Measurements from ENCODE around the gene NXN. TPM values are rescaled to one million over a fixed set of nuclear protein-coding genes. Genes with fewer than 3 reads are reported as not detected.

Gene NXN
- total and polyA plus RNA-seq, 4 experiments from 2014 or later, result 0.55 to 2.7 (median 1.9) TPM

DNA sequence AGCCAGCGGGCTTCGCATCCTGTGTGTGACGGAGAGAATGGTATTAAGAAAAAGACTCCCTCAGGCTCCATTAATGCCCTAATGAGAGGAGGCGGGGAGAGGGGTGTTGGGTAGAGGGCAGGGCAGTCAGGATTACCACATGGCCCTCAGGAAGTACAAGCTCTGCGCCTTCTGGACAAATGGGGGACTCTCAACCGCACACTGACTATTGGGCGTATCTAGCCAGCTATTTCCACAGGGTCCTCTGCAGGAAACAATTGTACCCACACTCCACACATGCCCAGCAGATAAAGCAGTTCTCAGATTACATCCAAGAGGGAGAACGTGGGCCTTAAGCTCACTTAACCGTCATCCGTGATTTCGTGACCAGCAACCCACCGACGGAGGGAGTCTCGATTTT, 14.7 kb downstream of the NXN start:
- H3K36me3 ChIP-seq (ENCODE audit: insufficient read depth, low read length), result no peaks in the 10 kb centered on the region
- no peaks in the 10 kb centered on the region for H3K4me1 ChIP-seq (ENCODE audit: insufficient read depth, low read length)
- no peak overlapping the region for H3K27ac Mint-ChIP-seq
- no peaks in the 10 kb centered on the region for H3K36me3 Mint-ChIP-seq
- ChIA-PET CTCF (ENCODE audit: partially characterized antibody) (interaction anchor here (1.4 kb wide), 1 partner anchor 9 kb away, joined by 3 read pairs; no protein-coding TSS in a partner anchor), POLR2A (ENCODE audit: partially characterized antibody) (no interaction called here)
- peaks cover 10 to 26% of the 10 kb centered on the region in 2 donors for H3K27me3 Mint-ChIP-seq
- H3K4me1 Mint-ChIP-seq, result peaks cover 0 to 4% (median 0%) of the 10 kb centered on the region in 4 donors
- intact Hi-C loops (cut with micrococcal nuclease), result no loop called here
- no peak overlapping the region for H3K4me3 ChIP-seq (ENCODE audit: low read length in 2 of 2)
- no peak overlapping the region for H3K27ac ChIP-seq (ENCODE audit: low read depth, low read length)
- peaks cover 0 to 2% (median 0%) of the 10 kb centered on the region in 8 donors for H3K9me3 Mint-ChIP-seq
- DNase-seq, result no peak
- peaks cover 7% of the 10 kb centered on the region for H3K27me3 ChIP-seq (ENCODE audit: insufficient read depth, low read length)
- H3K4me3 Mint-ChIP-seq, result no peak overlapping the region
- H3K9me3 ChIP-seq (ENCODE audit: control insufficient read depth in 1 of 2, low read length in 2 of 2), result no peaks in the 10 kb centered on the region

DNA sequence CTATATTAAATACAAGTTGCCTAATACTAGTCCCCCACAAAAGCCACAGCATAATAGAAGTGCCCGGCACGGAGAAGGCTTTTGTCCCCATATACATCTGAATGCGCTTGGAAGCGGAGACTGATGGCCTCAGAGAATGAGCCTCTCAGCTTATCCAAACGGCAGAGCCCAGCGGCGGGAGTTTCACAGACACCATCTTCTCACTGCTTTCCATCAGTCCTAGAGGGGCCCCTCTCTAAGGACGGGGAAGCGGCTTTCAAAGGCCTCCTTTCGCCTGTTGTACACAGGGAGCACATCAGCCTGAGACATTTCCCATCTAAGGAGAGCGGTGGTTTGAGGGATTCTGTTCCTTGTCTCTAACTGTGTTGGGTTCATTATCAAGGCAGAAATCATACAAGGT, 16.9 kb downstream of the NXN start:
- Histone ChIP-seq H3K27me3 (ENCODE audit: insufficient read depth, low read length) (no peaks in the 10 kb centered on the region), H3K4me1 (ENCODE audit: insufficient read depth, low read length) (no peaks in the 10 kb centered on the region), H3K4me3 (ENCODE audit: low read length in 2 of 2) (no peak overlapping the region), H3K36me3 (ENCODE audit: insufficient read depth, low read length) (no peaks in the 10 kb centered on the region), H3K27ac (ENCODE audit: low read depth, low read length) (no peak overlapping the region), H3K9me3 (ENCODE audit: control insufficient read depth in 1 of 2, low read length in 2 of 2) (no peaks in the 10 kb centered on the region)
- H3K27me3 Mint-ChIP-seq, result peaks cover 11 to 22% of the 10 kb centered on the region in 2 donors
- intact Hi-C loops (cut with micrococcal nuclease), result no loop called here
- POLR2A ChIA-PET (ENCODE audit: partially characterized antibody), result no interaction called here
- CTCF ChIA-PET (ENCODE audit: partially characterized antibody), result no interaction called here
- no peak overlapping the region for H3K27ac Mint-ChIP-seq
- peaks cover 0 to 4% (median 0%) of the 10 kb centered on the region in 8 donors for H3K9me3 Mint-ChIP-seq
- no peak for DNase-seq
- no peak overlapping the region for H3K4me3 Mint-ChIP-seq
- no peaks in the 10 kb centered on the region for H3K4me1 Mint-ChIP-seq
- H3K36me3 Mint-ChIP-seq, result no peaks in the 10 kb centered on the region

DNA sequence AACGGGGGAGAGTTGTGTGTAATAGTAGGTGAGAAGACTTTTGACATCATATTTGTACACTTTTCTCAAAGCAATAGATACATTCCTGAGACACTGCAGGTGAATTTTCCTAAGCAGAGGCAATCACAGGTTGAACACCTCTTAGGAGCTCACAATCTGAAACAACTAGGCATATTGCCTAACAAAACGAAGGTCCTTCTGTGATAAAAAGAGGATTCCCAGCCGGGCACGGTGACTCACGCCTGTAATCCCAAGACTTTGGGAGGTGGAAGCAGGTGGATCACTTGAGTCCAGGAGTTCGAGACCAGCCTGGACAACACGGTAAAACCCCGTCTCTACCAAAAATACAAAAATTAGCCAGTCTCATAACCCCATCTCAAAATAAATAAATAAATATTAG, 17.4 kb downstream of the NXN start:
- H3K4me1 ChIP-seq (ENCODE audit: insufficient read depth, low read length), result no peaks in the 10 kb centered on the region
- Mint-ChIP-seq H3K27me3 (peaks cover 11 to 23% of the 10 kb centered on the region in 2 donors), H3K36me3 (no peaks in the 10 kb centered on the region), H3K4me1 (no peaks in the 10 kb centered on the region), H3K9me3 (peaks cover 0 to 4% (median 0%) of the 10 kb centered on the region in 8 donors), H3K27ac (no peak overlapping the region), H3K4me3 (no peak overlapping the region)
- ChIA-PET CTCF (ENCODE audit: partially characterized antibody) (no interaction called here), POLR2A (ENCODE audit: partially characterized antibody) (no interaction called here)
- no peaks in the 10 kb centered on the region for H3K36me3 ChIP-seq (ENCODE audit: insufficient read depth, low read length)
- intact Hi-C loops (cut with micrococcal nuclease), result no loop called here
- no peak for DNase-seq
- no peak overlapping the region for H3K4me3 ChIP-seq (ENCODE audit: low read length in 2 of 2)
- H3K27me3 ChIP-seq (ENCODE audit: insufficient read depth, low read length), result no peaks in the 10 kb centered on the region
- no peaks in the 10 kb centered on the region for H3K9me3 ChIP-seq (ENCODE audit: control insufficient read depth in 1 of 2, low read length in 2 of 2)
- H3K27ac ChIP-seq (ENCODE audit: low read depth, low read length), result no peak overlapping the region

DNA sequence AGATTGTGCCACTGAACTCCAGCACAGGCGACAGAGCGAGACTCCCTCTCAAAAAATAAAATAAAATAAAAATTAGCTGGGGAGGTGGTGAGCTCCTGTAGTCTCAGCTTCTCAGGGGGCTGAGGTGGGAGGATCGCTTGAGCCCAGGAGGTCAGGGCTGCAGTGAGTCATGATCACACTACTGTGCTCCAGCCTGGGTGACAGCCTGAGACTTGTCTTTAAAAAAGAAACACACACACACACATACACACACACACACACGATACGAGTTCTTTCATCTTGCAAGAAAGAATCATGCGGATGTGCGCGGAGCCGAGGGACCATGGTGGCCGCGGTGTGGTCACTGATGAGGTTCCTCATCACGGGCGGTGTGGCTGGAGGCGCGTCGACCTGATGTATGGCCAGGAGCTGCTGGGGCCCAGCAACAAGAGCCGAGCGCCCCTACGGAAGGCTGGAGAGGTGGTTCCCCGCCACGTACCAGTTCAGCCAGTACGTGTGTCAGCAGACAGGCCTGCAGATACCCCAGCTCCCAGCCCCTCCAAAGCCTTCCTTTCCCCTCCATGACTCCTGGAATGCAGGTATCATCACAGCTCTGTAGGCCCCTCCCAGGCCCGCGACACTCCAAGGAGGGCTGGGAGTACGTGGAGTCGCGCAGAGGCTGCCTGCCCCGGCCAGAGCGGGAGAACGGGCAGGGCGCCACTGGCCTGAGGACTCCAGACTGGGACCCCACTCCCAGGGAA, 20.7 kb downstream of the NXN start:
- Histone ChIP-seq H3K9me3 (ENCODE audit: control insufficient read depth in 1 of 2, low read length in 2 of 2) (no peaks in the 10 kb centered on the region), H3K4me3 (ENCODE audit: low read length in 2 of 2) (no peak overlapping the region), H3K27me3 (ENCODE audit: insufficient read depth, low read length) (no peaks in the 10 kb centered on the region), H3K27ac (ENCODE audit: low read depth, low read length) (no peak overlapping the region), H3K36me3 (ENCODE audit: insufficient read depth, low read length) (no peaks in the 10 kb centered on the region), H3K4me1 (ENCODE audit: insufficient read depth, low read length) (no peaks in the 10 kb centered on the region)
- POLR2A ChIA-PET (ENCODE audit: partially characterized antibody), result no interaction called here
- Mint-ChIP-seq H3K4me1 (no peaks in the 10 kb centered on the region), H3K4me3 (no peak overlapping the region), H3K9me3 (peaks cover 0 to 4% (median 0%) of the 10 kb centered on the region in 8 donors), H3K27ac (no peak overlapping the region), H3K27me3 (peaks cover 5 to 17% of the 10 kb centered on the region in 2 donors), H3K36me3 (no peaks in the 10 kb centered on the region)
- CTCF ChIA-PET (ENCODE audit: partially characterized antibody), result no interaction called here
- no peak for DNase-seq
- intact Hi-C loops (cut with micrococcal nuclease), result no loop called here

DNA sequence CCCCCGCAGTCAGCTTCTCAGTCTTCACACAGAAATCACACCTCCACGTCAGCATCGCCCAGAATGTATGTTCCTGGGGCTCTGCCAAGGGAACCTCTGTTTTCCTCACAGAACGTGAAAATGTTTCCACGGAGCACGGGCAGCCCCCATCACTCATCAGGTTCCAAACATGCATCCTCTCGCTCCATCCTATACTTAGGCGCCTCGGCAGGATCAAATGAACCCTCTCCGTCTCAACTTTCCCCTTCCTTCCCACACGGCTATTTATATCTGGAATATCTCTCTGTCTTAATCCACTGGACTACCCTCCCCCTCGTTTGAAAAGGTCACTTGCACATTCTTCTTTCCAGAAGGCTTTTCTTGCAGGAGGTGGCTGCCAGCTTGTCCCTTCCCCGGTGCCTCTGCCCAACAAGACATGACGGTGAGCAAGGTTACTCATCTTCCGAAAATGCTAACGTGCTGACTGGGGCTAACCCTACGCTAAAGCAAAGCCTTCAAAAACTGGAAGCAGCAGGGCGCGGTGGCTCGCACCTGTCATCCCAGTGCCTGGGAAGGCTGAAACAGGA, 21.6 kb downstream of the NXN start:
- no peaks in the 10 kb centered on the region for H3K4me1 Mint-ChIP-seq
- Histone ChIP-seq H3K9me3 (ENCODE audit: control insufficient read depth in 1 of 2, low read length in 2 of 2) (no peaks in the 10 kb centered on the region), H3K4me1 (ENCODE audit: insufficient read depth, low read length) (no peaks in the 10 kb centered on the region), H3K27ac (ENCODE audit: low read depth, low read length) (no peak overlapping the region), H3K4me3 (ENCODE audit: low read length in 2 of 2) (no peak overlapping the region), H3K27me3 (ENCODE audit: insufficient read depth, low read length) (no peaks in the 10 kb centered on the region), H3K36me3 (ENCODE audit: insufficient read depth, low read length) (no peaks in the 10 kb centered on the region)
- ChIA-PET POLR2A (ENCODE audit: partially characterized antibody) (no interaction called here), CTCF (ENCODE audit: partially characterized antibody) (no interaction called here)
- H3K9me3 Mint-ChIP-seq, result peaks cover 0 to 4% (median 0%) of the 10 kb centered on the region in 8 donors
- intact Hi-C loops (cut with micrococcal nuclease), result no loop called here
- no peak overlapping the region for H3K27ac Mint-ChIP-seq
- peaks cover 5 to 19% of the 10 kb centered on the region in 2 donors for H3K27me3 Mint-ChIP-seq
- H3K4me3 Mint-ChIP-seq, result no peak overlapping the region
- no peaks in the 10 kb centered on the region for H3K36me3 Mint-ChIP-seq
- no peak for DNase-seq

DNA sequence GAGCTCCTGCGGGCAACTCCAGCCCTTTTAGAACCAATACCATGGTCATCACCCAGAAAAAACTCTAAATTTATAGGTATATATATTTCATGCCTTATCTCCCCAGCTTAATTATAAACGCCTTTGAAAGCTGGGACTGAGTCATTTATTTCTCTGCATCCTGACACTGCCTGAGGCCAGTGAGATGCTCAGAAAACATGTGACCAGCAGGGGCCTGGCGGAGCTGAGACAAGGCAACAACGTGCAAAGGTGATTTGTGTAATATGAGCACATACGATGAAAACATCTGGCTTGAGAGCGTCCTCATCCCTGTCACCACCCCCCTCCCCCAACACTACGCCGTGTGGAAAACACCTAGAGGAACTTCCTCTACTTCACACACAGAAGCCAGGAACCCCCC, 22.7 kb downstream of the NXN start:
- POLR2A ChIA-PET (ENCODE audit: partially characterized antibody), result no interaction called here
- Mint-ChIP-seq H3K4me3 (no peak overlapping the region), H3K27ac (no peak overlapping the region), H3K36me3 (no peaks in the 10 kb centered on the region), H3K9me3 (peaks cover 0 to 2% (median 0%) of the 10 kb centered on the region in 8 donors), H3K4me1 (no peaks in the 10 kb centered on the region), H3K27me3 (peaks cover 3 to 16% of the 10 kb centered on the region in 2 donors)
- H3K27ac ChIP-seq (ENCODE audit: low read depth, low read length), result no peak overlapping the region
- no peak overlapping the region for H3K4me3 ChIP-seq (ENCODE audit: low read length in 2 of 2)
- no peaks in the 10 kb centered on the region for H3K9me3 ChIP-seq (ENCODE audit: control insufficient read depth in 1 of 2, low read length in 2 of 2)
- H3K27me3 ChIP-seq (ENCODE audit: insufficient read depth, low read length), result no peaks in the 10 kb centered on the region
- CTCF ChIA-PET (ENCODE audit: partially characterized antibody), result no interaction called here
- H3K4me1 ChIP-seq (ENCODE audit: insufficient read depth, low read length), result peaks cover under 1% of the 10 kb centered on the region
- intact Hi-C loops (cut with micrococcal nuclease), result no loop called here
- DNase-seq, result no peak
- no peaks in the 10 kb centered on the region for H3K36me3 ChIP-seq (ENCODE audit: insufficient read depth, low read length)

DNA sequence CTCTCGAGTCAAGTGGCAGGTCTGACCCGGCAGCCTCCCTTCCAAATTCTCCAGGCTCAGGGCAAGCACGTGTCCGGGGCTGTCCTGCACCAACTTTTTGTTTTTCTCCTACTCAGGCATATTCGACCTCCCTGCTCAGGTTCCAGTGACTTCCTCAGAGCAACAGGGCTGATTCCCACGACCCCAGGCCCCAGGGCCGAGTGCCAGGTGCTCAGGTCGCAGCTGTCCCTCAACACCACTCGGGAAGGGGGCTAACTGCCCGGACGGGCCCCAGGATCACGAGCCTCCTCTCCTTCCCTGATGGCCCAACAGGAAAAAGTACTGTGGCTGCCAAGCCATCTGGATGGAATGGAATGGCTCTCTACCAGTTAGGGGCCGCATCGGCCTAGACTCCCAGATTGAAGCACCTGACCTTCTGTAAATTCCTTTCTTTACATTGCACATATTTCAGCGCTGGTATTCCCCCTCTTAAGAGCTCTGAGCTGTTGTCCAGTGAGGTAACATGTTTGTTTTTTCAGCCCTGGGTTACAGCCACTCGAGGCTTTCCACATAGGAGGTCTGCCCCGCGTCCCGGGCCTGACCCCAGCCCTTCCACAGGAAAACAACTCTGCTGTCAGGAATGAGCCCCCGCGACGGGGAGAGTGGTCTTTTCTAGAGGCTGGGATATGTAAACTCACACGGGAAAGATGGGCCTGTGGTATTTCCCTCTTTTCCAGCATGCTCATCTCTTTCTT, 25.0 kb downstream of the NXN start:
- no peaks in the 10 kb centered on the region for H3K4me1 Mint-ChIP-seq
- POLR2A ChIA-PET (ENCODE audit: partially characterized antibody), result no interaction called here
- peaks cover 9% of the 10 kb centered on the region for H3K27me3 ChIP-seq (ENCODE audit: insufficient read depth, low read length)
- peaks cover 4% of the 10 kb centered on the region for H3K4me1 ChIP-seq (ENCODE audit: insufficient read depth, low read length)
- H3K27ac ChIP-seq (ENCODE audit: low read depth, low read length), result no peak overlapping the region
- DNase-seq, result no peak
- no peaks in the 10 kb centered on the region for H3K36me3 ChIP-seq (ENCODE audit: insufficient read depth, low read length)
- peaks cover 0 to 2% (median 0%) of the 10 kb centered on the region in 8 donors for H3K9me3 Mint-ChIP-seq
- no peaks in the 10 kb centered on the region for H3K9me3 ChIP-seq (ENCODE audit: control insufficient read depth in 1 of 2, low read length in 2 of 2)
- peaks cover 10 to 23% of the 10 kb centered on the region in 2 donors for H3K27me3 Mint-ChIP-seq
- H3K4me3 ChIP-seq (ENCODE audit: low read length in 2 of 2), result no peak overlapping the region
- H3K36me3 Mint-ChIP-seq, result no peaks in the 10 kb centered on the region
- intact Hi-C loops (cut with micrococcal nuclease), result no loop called here
- no peak overlapping the region for H3K27ac Mint-ChIP-seq
- CTCF ChIA-PET (ENCODE audit: partially characterized antibody), result no interaction called here
- H3K4me3 Mint-ChIP-seq, result no peak overlapping the region
